ENCODE measurements around the gene AFAP1L2.
A peak's percentile ranks its signal among the peaks of the same experiment; 100 is the strongest.

- TF ChIP-seq MAX (IDR thresholded peaks at IDR 0.05) (peak; percentile 79), REST (IDR thresholded peaks at IDR 0.05; ENCODE audit: low read depth) (no peak), TAF1 (IDR thresholded peaks at IDR 0.05; ENCODE audit: low read depth) (no peak), FOXM1 (IDR thresholded peaks at IDR 0.05; ENCODE audit: borderline replicate concordance, low read depth) (peak; percentile 89; the same call in 1 of the 2 replicates), NFIC (IDR thresholded peaks at IDR 0.05) (peak; percentile 94), EP300 (IDR thresholded peaks at IDR 0.05; ENCODE audit: borderline replicate concordance) (peak; percentile 72; the same call in 1 of the 2 replicates), YY1 (IDR thresholded peaks at IDR 0.05; ENCODE audit: low read depth) (0 out of 2 replicates have a peak, but pooled peaks have one; percentile 38), RAD21 (IDR thresholded peaks at IDR 0.05; ENCODE audit: low read depth) (no peak), EGR1 (IDR thresholded peaks at IDR 0.05) (no peak), CEBPB (IDR thresholded peaks at IDR 0.05) (no peak), CREB1 (IDR thresholded peaks at IDR 0.05; ENCODE audit: low read depth) (no peak), USF1 (IDR thresholded peaks at IDR 0.05) (no peak), TEAD4 (IDR thresholded peaks at IDR 0.05) (peak; percentile 54; the same call in 1 of the 2 replicates), TCF12 (IDR thresholded peaks at IDR 0.05; ENCODE audit: low read depth) (peak; percentile 65; the same call in 1 of the 2 replicates)
Observed at GRCh38 chr10:114380060-114380459, 24.2 kb downstream of the AFAP1L2 start.
